Ovary (tissue), 9 donors: ENCODE measurements around the gene STX18. TPM values are rescaled to one million over a fixed set of nuclear protein-coding genes. Genes with fewer than 3 reads are reported as not detected.
A peak's percentile ranks its signal among the peaks of the same experiment; 100 is the strongest.

Experiments
- DNase-seq, 5 donors: peaks; one replicate each; pipeline ENCODE4 v3.0.0-alpha.2; 2019 to 2020
- H3K27ac ChIP-seq, 2 donors: fragments of 200-600 bp; one replicate each; pipeline versions ENCODE4 v1.5.1 to v1.8.0; 2019 to 2022
- H3K27me3 ChIP-seq: fragments of 200-600 bp; one replicate; pipeline ENCODE4 v1.8.0; 2022
- H3K36me3 ChIP-seq: fragments of 200-600 bp; sonication (generic); one replicate; pipeline ENCODE4 v1.5.1; 2019
- H3K4me1 ChIP-seq: one replicate; pipeline ENCODE4 v1.8.1; 2013; ENCODE audit warnings: mild to moderate bottlenecking, moderate library complexity; ENCODE audit not compliant: insufficient read depth
- H3K4me3 ChIP-seq: fragments of 200-600 bp; sonication (generic); one replicate; pipeline ENCODE4 v1.5.1; 2017
- H3K9me3 ChIP-seq, 2 donors: fragments of 200-600 bp in 1 of 2; sonication (generic) in 1 of 2; one replicate each; pipeline versions ENCODE4 v1.5.1 to v1.8.1; 2013 to 2019; ENCODE audit warnings: mild to moderate bottlenecking in 1 of 2, moderate library complexity in 1 of 2
- CTCF ChIP-seq, 3 donors: fragments of 450-650 bp in 2 of 3; fragments of 200-600 bp in 1 of 3; IDR thresholded peaks; one replicate each; pipeline versions ENCODE4 v1.5.1 to v1.8.0; 2016 to 2022; ENCODE audit warnings: antibody characterized with exemption in 3 of 3, mild to moderate bottlenecking in 1 of 3
- EP300 ChIP-seq: sonication (generic); formaldehyde crosslinking; IDR thresholded peaks from one replicate; pipeline ENCODE4 v1.6.1; 2017; ENCODE audit warnings: antibody characterized with exemption
- POLR2A ChIP-seq: fragments of 450-650 bp; IDR thresholded peaks from one replicate; pipeline ENCODE4 v1.6.1; 2017; ENCODE audit warnings: antibody characterized with exemption, mild to moderate bottlenecking, moderate library complexity
- WGBS, 3 donors: extraction: QIAGEN DNeasy Blood & Tissue Kit in 1 of 3; methylation state at CpG; one replicate each; pipeline versions ENCODE4 v1.1.5 to v1.1.7; 2013 to 2017; 5-methylcytosine and 5-hydroxymethylcytosine counted together
- intact Hi-C, 4 donors: fragments of 100-400 bp; cut with DNase I; formaldehyde crosslinking; loops; one replicate each; pipeline versions ENCODE4 v1.11.0 to v1.15.1; 2022 to 2023
- polyA plus RNA-seq, 2 donors: library from polyadenylated mRNA; stranded (reverse); fragments of 200-250 nt in 1 of 2; fragments of 350-450 nt in 1 of 2; fragmentation: Illumina TruSeq in 1 of 2; extraction: RNeasy Lipid Tissue Mini Kit (QIAGEN cat#74804) in 1 of 2; gene quantifications; one replicate each; pipeline ENCODE4 v1.2.3, GENCODE V29; 2013 to 2014
- total RNA-seq, 7 donors: library from RNA; depleted of rRNA in 2 of 7; stranded (reverse); fragments of >200 nt in 2 of 7; fragmentation: NEBNext Ultra II Directional in 3 of 7; extraction: Animal tissue kit (Norgen Biotek cat#: 25700) in 3 of 7; gene quantifications; one replicate each; pipeline versions ENCODE4 v1.1.0 to v1.2.4, GENCODE V29; 2016 to 2023
- donor health status: DM: no; HTN: no; CAD: no; lungs with moderate emphysema.
- donor health status: DM: no; HTN: no; CAD: no.
- donor health status: Bipolar disorder and iron deficiency.
- donor health status: DM: yes; HTN: yes; CAD: no.
- donor health status: DM: no; HTN: no; CAD: no.
- donor health status: DM: yes; HTN: yes; CAD: no.

STX18 gene
- total and polyA plus RNA-seq, 9 donors, result 18.1 to 61.4 (median 31.9) TPM

GRCh38 chr4:4490816-4491215 is 51.0 kb downstream of the STX18 start:
- Histone ChIP-seq H3K27me3 (no peaks in the 10 kb centered on the region), H3K4me3 (no peak overlapping the region), H3K4me1 (peaks cover 7% of the 10 kb centered on the region), H3K36me3 (no peaks in the 10 kb centered on the region), H3K9me3 (no peaks in the 10 kb centered on the region), H3K27ac (peak overlapping the region in 1 of 2 donors; percentile 47)
- TF ChIP-seq CTCF (IDR thresholded peaks at IDR 0.05) (no peak), POLR2A (no peak), EP300 (no peak)
- intact Hi-C loops, result no loop called here
- 29 to 60% (median 53%) methylated on average over 5 of the region's 5 CpGs for WGBS, 3 donors
- no peak for DNase-seq

- 57 to 75% (median 68%) methylated on average over 3 of the region's 3 CpGs for WGBS, 3 donors
- Histone ChIP-seq H3K27ac (peak overlapping the region in 1 of 2 donors; percentile 14), H3K36me3 (no peaks in the 10 kb centered on the region), H3K4me3 (no peak overlapping the region), H3K9me3 (no peaks in the 10 kb centered on the region), H3K4me1 (peaks cover 7% of the 10 kb centered on the region), H3K27me3 (no peaks in the 10 kb centered on the region)
- no peak for DNase-seq
- intact Hi-C loops, result no loop called here
- no peak for TF ChIP-seq POLR2A
- no peak for TF ChIP-seq EP300
- no peak for TF ChIP-seq CTCF (IDR thresholded peaks at IDR 0.05)
Observed at GRCh38 chr4:4490041-4490440, 51.8 kb downstream of the STX18 start.

- H3K4me1 ChIP-seq, result peaks cover 2% of the 10 kb centered on the region
- 28 to 31% (median 31%) methylated on average over 6 of the region's 6 CpGs for WGBS, 3 donors
- no peak overlapping the region for H3K27ac ChIP-seq
- DNase-seq, result peak; percentile 70 to 82 (median 72)
- no peaks in the 10 kb centered on the region for H3K36me3 ChIP-seq
- TF ChIP-seq CTCF (IDR thresholded peaks at IDR 0.05), result peak; percentile 79 to 84 (median 79)
- TF ChIP-seq POLR2A, result no peak
- TF ChIP-seq EP300, result no peak
- no peaks in the 10 kb centered on the region for H3K27me3 ChIP-seq
- no peaks in the 10 kb centered on the region for H3K9me3 ChIP-seq
- intact Hi-C loops, result loop anchor here in 2 of 4 donors (5.0 kb wide), 1 partner anchor 504 kb away; no protein-coding TSS in a partner anchor
- no peak overlapping the region for H3K4me3 ChIP-seq
Observed at GRCh38 chr4:4488405-4489404, 53.1 kb downstream of the STX18 start.

- Histone ChIP-seq H3K9me3 (no peaks in the 10 kb centered on the region), H3K36me3 (no peaks in the 10 kb centered on the region), H3K4me3 (no peak overlapping the region), H3K4me1 (peaks cover 2% of the 10 kb centered on the region), H3K27ac (no peak overlapping the region), H3K27me3 (no peaks in the 10 kb centered on the region)
- WGBS, 3 donors, result 45 to 63% (median 49%) methylated on average over 3 of the region's 3 CpGs
- DNase-seq, result no peak
- intact Hi-C loops, result loop anchor here in 2 of 4 donors (5.0 kb wide), 1 partner anchor 505 kb away; no protein-coding TSS in a partner anchor
- TF ChIP-seq CTCF (IDR thresholded peaks at IDR 0.05) (no peak), EP300 (no peak), POLR2A (no peak)
Observed at GRCh38 chr4:4486969-4487368, 54.9 kb downstream of the STX18 start.
